ENCODE data around the gene SPNS1.
"Not testable (repeated sequence)": the region's sequence is repeated elsewhere in the genome, so short reads cannot be mapped to it uniquely, and the experiment has no call there.

The SPNS1 gene

GRCh38 chr16:28937222-28937876 is 37.2 kb upstream of the SPNS1 start:
- no peak overlapping the region for H3K27ac ChIP-seq (replicated peaks; ENCODE audit: low read length)
- H3K18ac ChIP-seq (ENCODE audit: low read length) = peak overlapping the region; percentile 57
- H2BK12ac ChIP-seq (ENCODE audit: low read length) = no peak overlapping the region
- H3K23ac ChIP-seq (ENCODE audit: low read depth, low read length, poor library complexity) = no peak overlapping the region
- H3K9me3 ChIP-seq (replicated peaks in 1 of 2; ENCODE audit: control insufficient read depth in 2 of 2, insufficient read depth in 1 of 2, low read depth in 1 of 2, low read length in 2 of 2) = no peaks in the 10 kb centered on the region
- peak overlapping the region; percentile 92 for H2AK5ac ChIP-seq (ENCODE audit: low read depth, low read length)
- no peak overlapping the region for H3K9ac ChIP-seq (ENCODE audit: low read depth, low read length, poor library complexity)
- no peak overlapping the region for H2BK5ac ChIP-seq (ENCODE audit: low read length)
- H3K4me3 ChIP-seq (ENCODE audit: low read length in 2 of 2) = no peak overlapping the region
- no peak overlapping the region for H4K8ac ChIP-seq (ENCODE audit: low read depth, low read length)
- no peaks in the 10 kb centered on the region for H3K4me1 ChIP-seq (ENCODE audit: control insufficient read depth in 2 of 2, insufficient read depth in 1 of 2, low read depth in 1 of 2, low read length in 2 of 2)
- peak overlapping the region; percentile 11 for H2BK120ac ChIP-seq (ENCODE audit: low read depth, low read length)
- no peak overlapping the region for H3K14ac ChIP-seq (ENCODE audit: low read length)
- H2BK15ac ChIP-seq (ENCODE audit: low read length) = peak overlapping the region; percentile 82
- no CpG with 5 or more reads among the region's 14 CpGs for WGBS, 2 donors (ENCODE audit: extremely low coverage in 2 of 2, insufficient read length in 2 of 2, insufficient replicate concordance in 1 of 2)
- H3K79me1 ChIP-seq (ENCODE audit: low read depth, low read length) = no peaks in the 10 kb centered on the region
- no peak overlapping the region for H2AFZ ChIP-seq (ENCODE audit: low read length)
- DNase-seq (ENCODE audit: low spot score) = no peak
- no peak overlapping the region for H3K4me2 ChIP-seq (ENCODE audit: insufficient read depth, low read length, poor library complexity, severe bottlenecking)
- H3K4ac ChIP-seq (ENCODE audit: low read length) = no peak overlapping the region
- H3K27me3 ChIP-seq (ENCODE audit: control insufficient read depth in 3 of 3, insufficient read depth in 3 of 3, low read depth in 1 of 3, low read length in 3 of 3) = no peaks in the 10 kb centered on the region
- no peaks in the 10 kb centered on the region for H3K36me3 ChIP-seq (replicated peaks in 1 of 2; ENCODE audit: control insufficient read depth in 2 of 2, insufficient read depth in 2 of 2, low read length in 2 of 2)
- H4K91ac ChIP-seq (ENCODE audit: low read depth, low read length, poor library complexity) = no peak overlapping the region

GRCh38 chr16:28938721-28939120 is 35.9 kb upstream of the SPNS1 start:
- peak overlapping the region; percentile 67 for H3K23ac ChIP-seq (ENCODE audit: low read depth, low read length, poor library complexity)
- no peak overlapping the region for H4K8ac ChIP-seq (ENCODE audit: low read depth, low read length)
- H3K9ac ChIP-seq (ENCODE audit: low read depth, low read length, poor library complexity) = no peak overlapping the region
- H4K91ac ChIP-seq (ENCODE audit: low read depth, low read length, poor library complexity) = peak overlapping the region; percentile 39
- DNase-seq (ENCODE audit: low spot score) = no peak
- no peak overlapping the region for H2BK120ac ChIP-seq (ENCODE audit: low read depth, low read length)
- no CpG with 5 or more reads among the region's 7 CpGs for WGBS, 2 donors (ENCODE audit: extremely low coverage in 2 of 2, insufficient read length in 2 of 2, insufficient replicate concordance in 1 of 2)
- H2BK15ac ChIP-seq (ENCODE audit: low read length) = peak overlapping the region; percentile 54
- H2BK12ac ChIP-seq (ENCODE audit: low read length) = no peak overlapping the region
- H3K4me1 ChIP-seq (ENCODE audit: control insufficient read depth in 2 of 2, insufficient read depth in 1 of 2, low read depth in 1 of 2, low read length in 2 of 2) = no peaks in the 10 kb centered on the region
- H3K36me3 ChIP-seq (replicated peaks in 1 of 2; ENCODE audit: control insufficient read depth in 2 of 2, insufficient read depth in 2 of 2, low read length in 2 of 2) = no peaks in the 10 kb centered on the region
- peak overlapping the region; percentile 68 for H3K4ac ChIP-seq (ENCODE audit: low read length)
- H3K27me3 ChIP-seq (ENCODE audit: control insufficient read depth in 3 of 3, insufficient read depth in 3 of 3, low read depth in 1 of 3, low read length in 3 of 3) = no peaks in the 10 kb centered on the region
- no peak overlapping the region for H3K27ac ChIP-seq (replicated peaks; ENCODE audit: low read length)
- peak overlapping the region; percentile 67 for H3K18ac ChIP-seq (ENCODE audit: low read length)
- no peaks in the 10 kb centered on the region for H3K79me1 ChIP-seq (ENCODE audit: low read depth, low read length)
- H3K9me3 ChIP-seq (replicated peaks in 1 of 2; ENCODE audit: control insufficient read depth in 2 of 2, insufficient read depth in 1 of 2, low read depth in 1 of 2, low read length in 2 of 2) = no peaks in the 10 kb centered on the region
- no peak overlapping the region for H3K4me3 ChIP-seq (ENCODE audit: low read length in 2 of 2)
- peak overlapping the region; percentile 61 for H2AK5ac ChIP-seq (ENCODE audit: low read depth, low read length)
- no peak overlapping the region for H2BK5ac ChIP-seq (ENCODE audit: low read length)
- no peak overlapping the region for H3K14ac ChIP-seq (ENCODE audit: low read length)
- H3K4me2 ChIP-seq (ENCODE audit: insufficient read depth, low read length, poor library complexity, severe bottlenecking) = no peak overlapping the region
- H2AFZ ChIP-seq (ENCODE audit: low read length) = no peak overlapping the region

GRCh38 chr16:28939825-28940224 is 34.8 kb upstream of the SPNS1 start:
- not testable (repeated sequence) for H3K14ac ChIP-seq (ENCODE audit: low read length); H3K23ac ChIP-seq (ENCODE audit: low read depth, low read length, poor library complexity); H3K27me3 ChIP-seq (ENCODE audit: control insufficient read depth in 3 of 3, insufficient read depth in 3 of 3, low read depth in 1 of 3, low read length in 3 of 3); H3K36me3 ChIP-seq (replicated peaks in 1 of 2; ENCODE audit: control insufficient read depth in 2 of 2, insufficient read depth in 2 of 2, low read length in 2 of 2); DNase-seq (ENCODE audit: low spot score); H3K9me3 ChIP-seq (replicated peaks in 1 of 2; ENCODE audit: control insufficient read depth in 2 of 2, insufficient read depth in 1 of 2, low read depth in 1 of 2, low read length in 2 of 2); H4K8ac ChIP-seq (ENCODE audit: low read depth, low read length); H3K18ac ChIP-seq (ENCODE audit: low read length); H3K4me3 ChIP-seq (ENCODE audit: low read length in 2 of 2); H2BK5ac ChIP-seq (ENCODE audit: low read length); H3K79me1 ChIP-seq (ENCODE audit: low read depth, low read length); H2BK12ac ChIP-seq (ENCODE audit: low read length); H4K91ac ChIP-seq (ENCODE audit: low read depth, low read length, poor library complexity); H2AFZ ChIP-seq (ENCODE audit: low read length); H3K4me2 ChIP-seq (ENCODE audit: insufficient read depth, low read length, poor library complexity, severe bottlenecking); H3K27ac ChIP-seq (replicated peaks; ENCODE audit: low read length); H3K4ac ChIP-seq (ENCODE audit: low read length); H3K4me1 ChIP-seq (ENCODE audit: control insufficient read depth in 2 of 2, insufficient read depth in 1 of 2, low read depth in 1 of 2, low read length in 2 of 2); H3K9ac ChIP-seq (ENCODE audit: low read depth, low read length, poor library complexity); H2AK5ac ChIP-seq (ENCODE audit: low read depth, low read length); H2BK120ac ChIP-seq (ENCODE audit: low read depth, low read length); H2BK15ac ChIP-seq (ENCODE audit: low read length)
- no CpG with 5 or more reads among the region's 7 CpGs for WGBS, 2 donors (ENCODE audit: extremely low coverage in 2 of 2, insufficient read length in 2 of 2, insufficient replicate concordance in 1 of 2)

GRCh38 chr16:28943281-28943680 is 31.3 kb upstream of the SPNS1 start:
- H3K4me1 ChIP-seq (ENCODE audit: control insufficient read depth in 2 of 2, insufficient read depth in 1 of 2, low read depth in 1 of 2, low read length in 2 of 2) = peaks cover 5% of the 10 kb centered on the region in 2 donors
- no peak overlapping the region for H3K9ac ChIP-seq (ENCODE audit: low read depth, low read length, poor library complexity)
- no peaks in the 10 kb centered on the region for H3K9me3 ChIP-seq (replicated peaks in 1 of 2; ENCODE audit: control insufficient read depth in 2 of 2, insufficient read depth in 1 of 2, low read depth in 1 of 2, low read length in 2 of 2)
- no peak overlapping the region for H4K91ac ChIP-seq (ENCODE audit: low read depth, low read length, poor library complexity)
- H3K14ac ChIP-seq (ENCODE audit: low read length) = no peak overlapping the region
- no peak for DNase-seq (ENCODE audit: low spot score)
- no peaks in the 10 kb centered on the region for H3K79me1 ChIP-seq (ENCODE audit: low read depth, low read length)
- H3K36me3 ChIP-seq (replicated peaks in 1 of 2; ENCODE audit: control insufficient read depth in 2 of 2, insufficient read depth in 2 of 2, low read length in 2 of 2) = no peaks in the 10 kb centered on the region
- H3K4me3 ChIP-seq (ENCODE audit: low read length in 2 of 2) = no peak overlapping the region
- no peak overlapping the region for H2BK120ac ChIP-seq (ENCODE audit: low read depth, low read length)
- no peak overlapping the region for H3K18ac ChIP-seq (ENCODE audit: low read length)
- no peak overlapping the region for H2BK12ac ChIP-seq (ENCODE audit: low read length)
- H3K27ac ChIP-seq (replicated peaks; ENCODE audit: low read length) = no peak overlapping the region
- H3K23ac ChIP-seq (ENCODE audit: low read depth, low read length, poor library complexity) = no peak overlapping the region
- H3K4me2 ChIP-seq (ENCODE audit: insufficient read depth, low read length, poor library complexity, severe bottlenecking) = no peak overlapping the region
- H2AK5ac ChIP-seq (ENCODE audit: low read depth, low read length) = no peak overlapping the region
- H4K8ac ChIP-seq (ENCODE audit: low read depth, low read length) = no peak overlapping the region
- no peaks in the 10 kb centered on the region for H3K27me3 ChIP-seq (ENCODE audit: control insufficient read depth in 3 of 3, insufficient read depth in 3 of 3, low read depth in 1 of 3, low read length in 3 of 3)
- no peak overlapping the region for H2AFZ ChIP-seq (ENCODE audit: low read length)
- H3K4ac ChIP-seq (ENCODE audit: low read length) = no peak overlapping the region
- H2BK5ac ChIP-seq (ENCODE audit: low read length) = no peak overlapping the region
- no peak overlapping the region for H2BK15ac ChIP-seq (ENCODE audit: low read length)

All from neuronal stem cell (in vitro differentiated cells).